ENCODE data around the gene SNX21. TPM values are rescaled to one million over a fixed set of nuclear protein-coding genes. Genes with fewer than 3 reads are reported as not detected.
A peak's percentile ranks its signal among the peaks of the same experiment; 100 is the strongest.

SNX21 gene
- total and polyA plus RNA-seq, 9 of the 15 experiments (the other 6 are each of a cell fraction or from before 2014, with no cell fraction given), result 0.10 to 1.2 (median 0.42) TPM

GRCh38 chr20:45857882-45858216 is 24.2 kb downstream of the SNX21 start (continued):
- no peak for TF ChIP-seq KLF13 (tag; IDR thresholded peaks at IDR 0.05; ENCODE audit: borderline replicate concordance, low read depth)
- no peak for TF ChIP-seq ZNF398 (CRISPR knock-in tag; IDR thresholded peaks at IDR 0.05)
- peak; percentile 98 for TF ChIP-seq ZKSCAN8 (CRISPR knock-in tag; IDR thresholded peaks at IDR 0.05)
- no peak for TF ChIP-seq ZNF41 (CRISPR knock-in tag; conservative IDR thresholded peaks at IDR 0.05)
- TF ChIP-seq TOE1 (IDR thresholded peaks at IDR 0.05; ENCODE audit: borderline replicate concordance), result no peak
- no peak for TF ChIP-seq TOE1 (CRISPR knock-in tag; IDR thresholded peaks at IDR 0.05; ENCODE audit: borderline replicate concordance, low read depth)
- TF ChIP-seq EP300 (IDR thresholded peaks at IDR 0.05; ENCODE audit: low read length), result no peak
- no peak for TF ChIP-seq ZBTB33 (CRISPR knock-in tag; IDR thresholded peaks at IDR 0.05)
- no peak for TF ChIP-seq ZNF717 (CRISPR knock-in tag; IDR thresholded peaks at IDR 0.05)
- TF ChIP-seq ZFP36 (IDR thresholded peaks at IDR 0.05; ENCODE audit: low read depth, low read length, partially characterized antibody), result peak; percentile 99
- peak in 1 of 2 experiments; percentile 80; a peak in 2 of 4 replicates for TF ChIP-seq RCOR1 (IDR thresholded peaks at IDR 0.05; ENCODE audit: borderline replicate concordance in 1 of 2, low read depth in 2 of 2, low read length in 2 of 2)
- 0 out of 2 replicates have a peak, but pooled peaks have one; percentile 11 for TF ChIP-seq ZNF24 (IDR thresholded peaks at IDR 0.05)
- TF ChIP-seq CREB1 (IDR thresholded peaks at IDR 0.05), result no peak
- TF ChIP-seq CREB1 (CRISPR knock-in tag; IDR thresholded peaks at IDR 0.05), result no peak
- 0 out of 2 replicates have a peak, but pooled peaks have one; percentile 1 for TF ChIP-seq ZNF175 (CRISPR knock-in tag; IDR thresholded peaks at IDR 0.05; ENCODE audit: low read depth)
- TF ChIP-seq FOXK2 (conservative IDR thresholded peaks at IDR 0.05 in 1 of 2, IDR thresholded peaks at IDR 0.05 in 1 of 2; ENCODE audit: low read depth in 2 of 2), result no peak
- peak; percentile 3 for TF ChIP-seq RBBP5 (IDR thresholded peaks at IDR 0.05; ENCODE audit: borderline replicate concordance, insufficient read depth, low read length, poor library complexity, severe bottlenecking)
- 0 out of 2 replicates have a peak, but pooled peaks have one; percentile 4 for TF ChIP-seq ZNF395 (CRISPR knock-in tag; IDR thresholded peaks at IDR 0.05)
- TF ChIP-seq VEZF1 (CRISPR knock-in tag; IDR thresholded peaks at IDR 0.05), result peak; percentile 82
- TF ChIP-seq TRIM25 (IDR thresholded peaks at IDR 0.05; ENCODE audit: borderline replicate concordance), result no peak
